GM06990 (cell line): Measurements from ENCODE around the gene COPS3.

Experiments used
- DNase-seq: peaks from one replicate; pipeline ENCODE4 v3.0.0-alpha.2; 2011; ENCODE audit not compliant: insufficient read length; ENCODE audit errors: extremely low read depth
- H3K27me3 ChIP-seq: replicated peaks from 2 replicates; pipeline ENCODE4 v1.6.0; 2011; ENCODE audit warnings: low read length; ENCODE audit not compliant: control insufficient read depth, insufficient read depth
- H3K36me3 ChIP-seq: 2 replicates; pipeline ENCODE4 v1.5.1; 2011; ENCODE audit warnings: low read length; ENCODE audit not compliant: control insufficient read depth, insufficient read depth
- H3K4me3 ChIP-seq: replicated peaks from 2 replicates; pipeline ENCODE4 v1.5.1; 2011; ENCODE audit warnings: low read depth, mild to moderate bottlenecking, control low read depth, low read length
- TF ChIP-seq, protein P1 (sequence below): IDR thresholded peaks from 2 replicates; pipeline ENCODE4 v1.5.1; 2011; ENCODE audit warnings: low read length, control low read depth, mild to moderate bottlenecking, inconsistent platforms; ENCODE audit not compliant: insufficient read depth, poor library complexity, severe bottlenecking

Gene COPS3

DNA sequence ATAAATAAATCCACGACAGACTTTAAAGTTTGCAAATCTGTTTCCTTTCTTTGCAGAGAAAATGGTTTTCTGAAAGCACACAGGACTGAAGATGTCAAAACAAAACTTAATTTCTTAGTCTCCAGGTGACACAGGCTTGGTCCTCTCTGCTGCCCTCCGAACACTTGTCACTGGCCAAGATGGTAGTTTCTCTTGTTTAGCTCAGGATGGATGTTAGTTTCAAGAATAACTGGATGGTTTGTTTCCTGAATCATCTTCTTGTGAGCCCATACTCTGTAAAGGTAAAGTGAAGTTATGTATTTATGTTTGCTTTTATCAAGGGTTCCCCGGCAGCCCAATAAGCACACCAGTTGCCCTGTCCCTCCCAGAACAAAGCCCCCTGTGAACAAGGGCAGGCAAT, 34.2 kb downstream of the COPS3 start:
- Histone ChIP-seq H3K27me3 (no peaks in the 10 kb centered on the region), H3K4me3 (no peak overlapping the region), H3K36me3 (peaks cover 7% of the 10 kb centered on the region)
- no peak for DNase-seq
- TF ChIP-seq, protein P1, sequence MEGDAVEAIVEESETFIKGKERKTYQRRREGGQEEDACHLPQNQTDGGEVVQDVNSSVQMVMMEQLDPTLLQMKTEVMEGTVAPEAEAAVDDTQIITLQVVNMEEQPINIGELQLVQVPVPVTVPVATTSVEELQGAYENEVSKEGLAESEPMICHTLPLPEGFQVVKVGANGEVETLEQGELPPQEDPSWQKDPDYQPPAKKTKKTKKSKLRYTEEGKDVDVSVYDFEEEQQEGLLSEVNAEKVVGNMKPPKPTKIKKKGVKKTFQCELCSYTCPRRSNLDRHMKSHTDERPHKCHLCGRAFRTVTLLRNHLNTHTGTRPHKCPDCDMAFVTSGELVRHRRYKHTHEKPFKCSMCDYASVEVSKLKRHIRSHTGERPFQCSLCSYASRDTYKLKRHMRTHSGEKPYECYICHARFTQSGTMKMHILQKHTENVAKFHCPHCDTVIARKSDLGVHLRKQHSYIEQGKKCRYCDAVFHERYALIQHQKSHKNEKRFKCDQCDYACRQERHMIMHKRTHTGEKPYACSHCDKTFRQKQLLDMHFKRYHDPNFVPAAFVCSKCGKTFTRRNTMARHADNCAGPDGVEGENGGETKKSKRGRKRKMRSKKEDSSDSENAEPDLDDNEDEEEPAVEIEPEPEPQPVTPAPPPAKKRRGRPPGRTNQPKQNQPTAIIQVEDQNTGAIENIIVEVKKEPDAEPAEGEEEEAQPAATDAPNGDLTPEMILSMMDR, result no peak

DNA sequence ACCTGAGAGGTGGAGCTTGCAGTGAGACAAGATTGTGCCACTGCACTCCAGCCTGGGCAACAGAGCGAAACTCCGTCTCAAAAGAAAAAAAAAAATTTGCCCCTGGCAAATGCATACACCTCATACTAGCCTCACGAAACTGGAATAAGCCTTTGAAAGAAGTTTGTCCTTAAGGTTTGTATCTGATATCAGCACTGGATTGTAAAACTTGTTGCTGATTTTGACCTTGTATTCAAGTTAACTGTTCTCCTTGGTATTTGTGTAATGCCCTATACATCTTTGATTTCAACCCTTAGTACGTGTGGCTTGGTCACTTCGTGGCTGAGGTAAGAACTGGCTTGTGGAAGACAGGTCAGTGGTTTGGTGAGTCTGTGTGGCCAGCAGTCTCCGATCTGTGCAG, 37.9 kb downstream of the COPS3 start:
- Histone ChIP-seq H3K4me3 (no peak overlapping the region), H3K36me3 (peaks cover 4% of the 10 kb centered on the region), H3K27me3 (no peaks in the 10 kb centered on the region)
- TF ChIP-seq, protein P1, result no peak
- no peak for DNase-seq

DNA sequence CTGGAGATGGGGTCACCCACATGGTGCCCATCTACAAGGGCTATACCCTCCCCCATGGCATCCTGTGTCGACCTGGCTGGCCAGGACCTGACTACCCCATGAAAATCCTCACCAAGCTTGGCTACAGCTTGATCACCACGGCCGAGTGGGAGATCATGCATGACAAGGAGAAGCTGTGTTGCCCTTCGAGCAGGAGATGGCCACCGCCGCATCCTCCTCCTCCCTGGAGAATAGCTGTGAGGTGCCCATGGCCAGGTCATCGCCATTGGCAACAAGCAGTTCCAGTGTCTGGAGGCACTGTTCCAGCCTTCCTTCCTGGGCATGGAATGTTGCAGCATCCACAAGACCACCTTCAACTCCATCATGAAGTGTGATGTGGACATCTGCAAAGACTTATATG, 38.8 kb downstream of the COPS3 start:
- TF ChIP-seq, protein P1, result no peak
- Histone ChIP-seq H3K36me3 (no peaks in the 10 kb centered on the region; the same call in 1 of the 2 replicates), H3K4me3 (no peak overlapping the region), H3K27me3 (no peaks in the 10 kb centered on the region)
- DNase-seq, result no peak

DNA sequence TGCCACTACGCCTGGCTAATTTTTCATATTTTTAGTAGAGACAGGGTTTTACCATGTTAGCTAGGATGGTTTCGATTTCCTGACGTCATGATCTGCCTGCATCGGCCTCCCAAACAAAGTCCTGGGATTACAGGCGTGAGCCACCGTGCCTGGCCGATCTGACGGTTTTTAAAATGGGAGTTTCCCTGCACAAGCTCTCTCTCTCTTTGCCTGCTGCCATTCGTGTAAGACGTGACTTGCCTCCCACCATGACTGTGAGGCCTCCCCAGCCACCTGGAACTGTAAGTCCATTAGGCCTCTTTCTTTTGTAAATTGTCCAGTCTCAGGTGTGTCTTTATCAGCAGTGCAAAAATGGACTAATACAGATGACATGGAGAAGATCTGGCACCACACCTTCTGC, 39.4 kb downstream of the COPS3 start:
- H3K27me3 ChIP-seq, result no peaks in the 10 kb centered on the region
- TF ChIP-seq, protein P1, result no peak
- H3K4me3 ChIP-seq, result no peak overlapping the region
- no peaks in the 10 kb centered on the region; the same call in 1 of the 2 replicates for H3K36me3 ChIP-seq
- DNase-seq, result no peak

DNA sequence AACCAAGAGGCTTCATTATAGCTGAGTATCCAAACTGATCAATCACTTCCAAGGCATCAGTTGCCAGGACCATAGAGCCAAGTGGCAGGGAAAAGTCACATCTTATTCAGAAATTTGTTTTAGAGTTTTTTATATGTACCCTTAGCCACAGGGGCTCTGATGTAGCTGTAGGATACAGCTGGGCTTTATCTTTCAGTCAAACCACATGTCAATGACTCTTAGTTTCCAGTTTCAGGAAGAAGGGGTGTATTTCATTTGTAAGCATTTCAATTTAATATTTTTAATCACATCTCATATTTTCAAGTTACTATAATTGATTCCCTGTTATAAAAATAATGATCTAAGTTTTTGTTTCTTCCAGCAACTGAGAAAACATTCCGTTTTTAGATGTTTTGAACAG, 41.2 kb downstream of the COPS3 start:
- Histone ChIP-seq H3K27me3 (no peaks in the 10 kb centered on the region), H3K36me3 (no peaks in the 10 kb centered on the region), H3K4me3 (no peak overlapping the region)
- DNase-seq, result no peak
- TF ChIP-seq, protein P1, result no peak
